Measurements from ENCODE around the gene DCPS. TPM values are rescaled to one million over a fixed set of nuclear protein-coding genes. Genes with fewer than 3 reads are reported as not detected.

DCPS gene
- total RNA-seq, 1 experiment from 2014 or later, result 23.8 TPM

DNA sequence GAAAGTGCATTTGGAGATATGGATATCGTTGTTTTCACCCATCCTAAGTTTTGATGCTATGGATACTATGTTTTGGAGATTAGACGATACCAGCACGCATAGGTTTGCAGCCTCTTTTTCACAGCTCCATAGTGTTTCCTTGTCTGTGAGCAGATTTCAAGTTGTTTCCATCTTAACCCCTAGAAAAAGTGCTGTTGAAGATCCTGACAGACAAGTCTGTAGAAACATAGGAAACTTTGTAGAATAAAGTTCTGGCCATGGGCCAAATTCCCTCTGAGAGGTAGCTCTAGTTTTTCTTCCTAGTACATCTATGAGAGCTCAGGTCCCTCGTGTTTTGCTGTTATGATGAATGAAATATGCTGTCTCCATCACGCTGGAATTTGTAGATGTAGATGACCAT is 84.0 kb downstream of the DCPS start:
- Histone ChIP-seq H3K4me1 (replicated peaks; ENCODE audit: insufficient read depth) (peaks cover 56% of the 10 kb centered on the region), H3K79me2 (ENCODE audit: low read depth) (peaks cover 88% of the 10 kb centered on the region), H3K4me2 (0 out of 2 replicates have a peak overlapping the region, but pooled peaks have one; percentile 11), H3K36me3 (ENCODE audit: low read depth) (no peaks in the 10 kb centered on the region), H3K9me3 (ENCODE audit: insufficient read depth, low read depth) (no peaks in the 10 kb centered on the region), H3K27ac (no peak overlapping the region), H3F3A (ENCODE audit: insufficient read depth, low read depth) (peaks cover 29% of the 10 kb centered on the region), H4K20me1 (ENCODE audit: insufficient read depth) (no peaks in the 10 kb centered on the region), H3K4me3 (no peak overlapping the region), H3K9me2 (ENCODE audit: insufficient read depth) (no peaks in the 10 kb centered on the region), H3K27me3 (ENCODE audit: insufficient read depth, low read depth) (no peaks in the 10 kb centered on the region), H2AFZ (no peak overlapping the region)
- DNase-seq, result no peak
- no TSS peak for BruUV-seq (replicated peaks)
- intact Hi-C loops (cut with micrococcal nuclease; ENCODE audit: unreplicated experiment), result loop anchor here (2.0 kb wide), 1 partner anchor 15 kb away; no protein-coding TSS in a partner anchor
- TF ChIP-seq, protein P1, sequence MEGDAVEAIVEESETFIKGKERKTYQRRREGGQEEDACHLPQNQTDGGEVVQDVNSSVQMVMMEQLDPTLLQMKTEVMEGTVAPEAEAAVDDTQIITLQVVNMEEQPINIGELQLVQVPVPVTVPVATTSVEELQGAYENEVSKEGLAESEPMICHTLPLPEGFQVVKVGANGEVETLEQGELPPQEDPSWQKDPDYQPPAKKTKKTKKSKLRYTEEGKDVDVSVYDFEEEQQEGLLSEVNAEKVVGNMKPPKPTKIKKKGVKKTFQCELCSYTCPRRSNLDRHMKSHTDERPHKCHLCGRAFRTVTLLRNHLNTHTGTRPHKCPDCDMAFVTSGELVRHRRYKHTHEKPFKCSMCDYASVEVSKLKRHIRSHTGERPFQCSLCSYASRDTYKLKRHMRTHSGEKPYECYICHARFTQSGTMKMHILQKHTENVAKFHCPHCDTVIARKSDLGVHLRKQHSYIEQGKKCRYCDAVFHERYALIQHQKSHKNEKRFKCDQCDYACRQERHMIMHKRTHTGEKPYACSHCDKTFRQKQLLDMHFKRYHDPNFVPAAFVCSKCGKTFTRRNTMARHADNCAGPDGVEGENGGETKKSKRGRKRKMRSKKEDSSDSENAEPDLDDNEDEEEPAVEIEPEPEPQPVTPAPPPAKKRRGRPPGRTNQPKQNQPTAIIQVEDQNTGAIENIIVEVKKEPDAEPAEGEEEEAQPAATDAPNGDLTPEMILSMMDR (conservative IDR thresholded peaks at IDR 0.05), result no peak
- no peak for TF ChIP-seq EZH2 (IDR thresholded peaks at IDR 0.05; ENCODE audit: low read depth)
- POLR2A ChIA-PET (ENCODE audit: unreplicated experiment), result no interaction called here
- CTCF ChIA-PET, result interaction anchor here (0.7 kb wide), 1 partner anchor 77 kb away, joined by 3 read pairs; no protein-coding TSS in a partner anchor

DNA sequence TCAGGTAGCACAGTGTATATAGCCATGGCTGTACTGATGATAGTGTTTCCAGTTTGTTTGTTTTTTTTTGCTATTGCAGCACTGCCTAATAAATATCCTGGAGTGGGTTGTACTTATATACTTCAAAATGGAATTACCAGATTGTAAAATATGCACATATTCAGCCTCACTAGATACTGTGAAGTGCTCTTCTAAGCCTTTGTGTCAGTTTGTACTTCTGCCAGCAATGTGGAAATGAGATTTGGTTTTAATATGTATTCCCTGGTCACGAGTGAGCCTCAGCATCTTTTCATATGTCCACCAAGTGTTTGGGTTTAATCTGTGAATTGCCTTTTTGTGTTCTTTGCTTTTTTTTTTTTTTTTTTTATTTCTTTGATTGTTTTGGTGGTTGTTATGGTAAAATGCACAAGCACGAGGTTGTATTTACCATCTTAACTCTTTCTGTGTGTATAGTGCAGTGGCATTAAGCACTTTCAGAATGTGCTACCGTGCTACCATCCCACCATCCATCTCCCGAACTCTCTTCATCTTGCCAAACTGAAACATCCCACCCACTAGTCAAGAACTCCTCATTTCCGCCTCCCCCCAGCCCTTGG is 86.5 kb downstream of the DCPS start:
- Histone ChIP-seq H3K27me3 (ENCODE audit: insufficient read depth, low read depth) (no peaks in the 10 kb centered on the region), H3F3A (ENCODE audit: insufficient read depth, low read depth) (peaks cover 26% of the 10 kb centered on the region), H3K9me3 (ENCODE audit: insufficient read depth, low read depth) (no peaks in the 10 kb centered on the region), H3K9me2 (ENCODE audit: insufficient read depth) (no peaks in the 10 kb centered on the region), H3K27ac (no peak overlapping the region), H3K4me3 (no peak overlapping the region), H2AFZ (no peak overlapping the region), H3K4me1 (replicated peaks; ENCODE audit: insufficient read depth) (peaks cover 31% of the 10 kb centered on the region), H4K20me1 (ENCODE audit: insufficient read depth) (no peaks in the 10 kb centered on the region), H3K36me3 (ENCODE audit: low read depth) (no peaks in the 10 kb centered on the region), H3K4me2 (no peak overlapping the region), H3K79me2 (ENCODE audit: low read depth) (peaks cover 74% of the 10 kb centered on the region)
- intact Hi-C loops (cut with micrococcal nuclease; ENCODE audit: unreplicated experiment), result no loop called here
- TF ChIP-seq, protein P1 (conservative IDR thresholded peaks at IDR 0.05), result no peak
- TF ChIP-seq EZH2 (IDR thresholded peaks at IDR 0.05; ENCODE audit: low read depth), result no peak
- ChIA-PET POLR2A (ENCODE audit: unreplicated experiment) (interaction anchor here (0.8 kb wide), 1 partner anchor 13 kb away, joined by 7 read pairs; no protein-coding TSS in a partner anchor), CTCF (interaction anchor here (0.7 kb wide), 1 partner anchor 193 kb away, joined by 3 read pairs; no protein-coding TSS in a partner anchor)
- no peak for DNase-seq
- BruUV-seq (replicated peaks), result no TSS peak

DNA sequence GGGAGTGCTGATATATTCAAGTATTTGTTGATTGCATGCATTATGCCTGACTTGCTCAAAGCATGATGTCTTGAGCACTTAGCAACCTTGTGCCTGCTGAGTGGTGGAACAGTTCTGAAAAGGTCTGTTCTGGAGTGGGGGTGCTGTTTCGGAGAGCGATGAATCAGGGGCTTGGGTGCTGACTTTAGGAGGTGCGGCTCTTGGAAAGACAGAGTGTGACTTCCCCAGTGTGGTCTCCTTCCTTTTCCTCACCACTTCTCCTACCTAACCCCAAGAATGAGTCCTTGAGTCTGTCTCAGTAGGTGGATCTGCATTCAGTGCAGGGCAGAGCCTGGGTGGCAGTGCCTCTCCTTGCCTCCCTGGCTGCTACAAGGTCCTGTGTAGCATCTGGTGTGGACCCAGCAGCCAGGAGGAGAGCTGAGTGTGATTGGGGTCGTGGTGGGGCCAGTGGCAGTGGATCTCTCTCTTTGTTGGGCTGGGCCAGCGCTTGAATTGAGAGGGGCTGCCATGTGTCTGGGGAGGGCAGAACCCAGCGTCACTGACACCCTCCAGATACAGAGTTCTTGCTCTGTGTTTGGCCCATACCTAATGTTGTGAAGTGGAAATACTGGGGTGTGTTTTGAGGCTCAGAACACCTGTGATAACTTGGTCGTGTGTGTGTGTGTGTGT is 87.6 kb downstream of the DCPS start:
- no peak overlapping the region for H3K27ac ChIP-seq

More for the DNA sequence above, 87.6 kb downstream of the DCPS start:
- BruUV-seq (replicated peaks), result no TSS peak
- H3K4me1 ChIP-seq (replicated peaks; ENCODE audit: insufficient read depth), result peaks cover 20% of the 10 kb centered on the region
- no peak overlapping the region for H3K4me2 ChIP-seq
- no peaks in the 10 kb centered on the region for H4K20me1 ChIP-seq (ENCODE audit: insufficient read depth)
- H3K36me3 ChIP-seq (ENCODE audit: low read depth), result no peaks in the 10 kb centered on the region
- H3K4me3 ChIP-seq, result no peak overlapping the region
- TF ChIP-seq, protein P1 (conservative IDR thresholded peaks at IDR 0.05), result no peak
- TF ChIP-seq EZH2 (IDR thresholded peaks at IDR 0.05; ENCODE audit: low read depth), result no peak
- H3K27me3 ChIP-seq (ENCODE audit: insufficient read depth, low read depth), result no peaks in the 10 kb centered on the region
- H2AFZ ChIP-seq, result no peak overlapping the region
- DNase-seq, result no peak
- H3K9me3 ChIP-seq (ENCODE audit: insufficient read depth, low read depth), result no peaks in the 10 kb centered on the region
- intact Hi-C loops (cut with micrococcal nuclease; ENCODE audit: unreplicated experiment), result no loop called here
- no peaks in the 10 kb centered on the region for H3K9me2 ChIP-seq (ENCODE audit: insufficient read depth)
- ChIA-PET POLR2A (ENCODE audit: unreplicated experiment) (no interaction called here), CTCF (no interaction called here)
- H3K79me2 ChIP-seq (ENCODE audit: low read depth), result peaks cover 66% of the 10 kb centered on the region
- H3F3A ChIP-seq (ENCODE audit: insufficient read depth, low read depth), result peaks cover 15% of the 10 kb centered on the region; the same call in 1 of the 2 replicates
